HUES6 (cell line): ENCODE measurements around the gene CTSE.
"Not testable (repeated sequence)": the region's sequence is repeated elsewhere in the genome, so short reads cannot be mapped to it uniquely, and the experiment has no call there.

ENCODE experiments used
- H3K27ac ChIP-seq: 2 replicates; pipeline ENCODE4 v1.7.0; 2013; ENCODE audit warnings: low read depth, mild to moderate bottlenecking, low read length, inconsistent platforms
- H3K27me3 ChIP-seq: 2 replicates; pipeline ENCODE4 v1.6.1; 2013; ENCODE audit warnings: low read length; ENCODE audit not compliant: control insufficient read depth, insufficient read depth
- H3K36me3 ChIP-seq: 2 replicates; pipeline ENCODE4 v1.6.1; 2013; ENCODE audit warnings: low read length; ENCODE audit not compliant: control insufficient read depth, insufficient read depth
- H3K4me1 ChIP-seq: 2 replicates; pipeline ENCODE4 v1.6.1; 2013; ENCODE audit warnings: low read length; ENCODE audit not compliant: control insufficient read depth, insufficient read depth
- H3K4me3 ChIP-seq: 2 replicates; pipeline ENCODE4 v1.5.1; 2013; ENCODE audit warnings: low read depth, low read length
- H3K9ac ChIP-seq: one replicate; pipeline ENCODE4 v1.6.1; 2013; ENCODE audit warnings: mild to moderate bottlenecking, low read length
- H3K9me3 ChIP-seq: 2 replicates; pipeline ENCODE4 v1.6.1; 2013; ENCODE audit warnings: low read depth, low read length; ENCODE audit not compliant: control insufficient read depth, insufficient read depth

CTSE gene

GRCh38 chr1:206059355-206059915 is 35.7 kb upstream of the CTSE start:
- Histone ChIP-seq H3K4me1 (peaks cover 2% of the 10 kb centered on the region; the same call in 1 of the 2 replicates), H3K36me3 (no peaks in the 10 kb centered on the region)

GRCh38 chr1:206058927-206059292 is 35.2 kb upstream of the CTSE start:
- Histone ChIP-seq H3K27ac (no peak overlapping the region), H3K27me3 (no peaks in the 10 kb centered on the region), H3K4me3 (no peak overlapping the region), H3K9ac (no peak overlapping the region), H3K36me3 (no peaks in the 10 kb centered on the region), H3K4me1 (peaks cover 2% of the 10 kb centered on the region; the same call in 1 of the 2 replicates), H3K9me3 (peaks cover 15% of the 10 kb centered on the region)

More at GRCh38 chr1:206059355-206059915, 35.7 kb upstream of the CTSE start:
- Histone ChIP-seq H3K4me3 (no peak overlapping the region), H3K27me3 (no peaks in the 10 kb centered on the region), H3K9ac (no peak overlapping the region), H3K27ac (no peak overlapping the region), H3K9me3 (peaks cover 15% of the 10 kb centered on the region)

DNA sequence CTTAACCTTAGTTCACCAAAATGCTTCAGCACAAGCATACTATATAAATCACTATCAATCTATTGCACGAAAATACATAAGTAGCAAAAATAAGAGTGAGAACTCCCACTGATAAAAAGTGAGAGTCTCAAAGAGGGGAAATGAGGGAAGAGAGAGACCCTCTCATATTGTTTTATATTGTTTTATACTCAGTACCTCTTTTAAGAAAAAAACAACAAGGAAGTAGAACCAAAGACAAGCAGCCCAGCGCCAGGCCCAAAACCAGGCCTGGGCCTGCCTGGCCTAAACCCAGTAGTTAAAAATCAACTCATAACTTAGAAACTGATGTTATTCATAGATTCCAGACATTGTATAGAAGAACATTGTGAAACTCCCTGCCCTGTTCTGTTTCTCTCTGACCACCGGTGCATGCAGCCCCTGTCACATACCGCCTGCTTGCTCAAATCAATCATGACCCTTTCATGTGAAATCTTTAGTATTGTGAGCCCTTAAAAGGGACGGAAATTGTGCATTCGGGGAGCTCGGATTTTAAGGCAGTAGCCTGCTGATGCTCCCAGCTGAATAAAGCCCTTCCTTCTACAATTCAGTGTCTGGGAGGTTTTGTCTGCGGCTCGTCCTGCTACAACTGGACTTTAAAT is 34.7 kb upstream of the CTSE start:
- not testable (repeated sequence) for H3K4me3 ChIP-seq, H3K36me3 ChIP-seq, H3K9ac ChIP-seq, H3K27me3 ChIP-seq, H3K4me1 ChIP-seq, H3K27ac ChIP-seq
- H3K9me3 ChIP-seq, result peaks cover 17% of the 10 kb centered on the region

GRCh38 chr1:206055639-206056323 is 32.1 kb upstream of the CTSE start:
- not testable (repeated sequence) for H3K9me3 ChIP-seq, H3K27ac ChIP-seq, H3K4me3 ChIP-seq, H3K4me1 ChIP-seq, H3K27me3 ChIP-seq, H3K9ac ChIP-seq, H3K36me3 ChIP-seq

GRCh38 chr1:206055069-206055625 is 31.5 kb upstream of the CTSE start:
- not testable (repeated sequence) for H3K4me3 ChIP-seq, H3K4me1 ChIP-seq, H3K36me3 ChIP-seq, H3K9ac ChIP-seq, H3K27me3 ChIP-seq, H3K27ac ChIP-seq
- H3K9me3 ChIP-seq, result peaks cover 12% of the 10 kb centered on the region

- not testable (repeated sequence) for H3K36me3 ChIP-seq, H3K9ac ChIP-seq, H3K27ac ChIP-seq, H3K4me1 ChIP-seq, H3K27me3 ChIP-seq, H3K4me3 ChIP-seq
- peaks cover 12% of the 10 kb centered on the region for H3K9me3 ChIP-seq
These were observed 29.9 kb upstream of the CTSE start for GRCh38 chr1:206053616-206054015.

- H3K4me3 ChIP-seq, H3K36me3 ChIP-seq, H3K27ac ChIP-seq, H3K27me3 ChIP-seq, H3K4me1 ChIP-seq, H3K9ac ChIP-seq: not testable (repeated sequence)
- peaks cover 12% of the 10 kb centered on the region for H3K9me3 ChIP-seq
These were observed 29.4 kb upstream of the CTSE start, which contains the start of gene RHEX for GRCh38 chr1:206052919-206053610. TSS of gene RHEX (plus strand) at chr1:206053173. CDS start at chr1:206097829, 44,656 bp downstream.

- H3K36me3 ChIP-seq, H3K4me3 ChIP-seq: not testable (repeated sequence)
These were observed 28.7 kb upstream of the CTSE start for GRCh38 chr1:206052231-206052865.

GRCh38 chr1:206050655-206051235 is 27.1 kb upstream of the CTSE start:
- Histone ChIP-seq H3K4me3 (no peak overlapping the region), H3K27me3 (no peaks in the 10 kb centered on the region), H3K27ac (no peak overlapping the region), H3K36me3 (no peaks in the 10 kb centered on the region), H3K9me3 (peaks cover 12% of the 10 kb centered on the region), H3K4me1 (peaks cover 5% of the 10 kb centered on the region), H3K9ac (no peak overlapping the region)

More at GRCh38 chr1:206052231-206052865, 28.7 kb upstream of the CTSE start:
- not testable (repeated sequence) for H3K27ac ChIP-seq, H3K27me3 ChIP-seq, H3K4me1 ChIP-seq, H3K9ac ChIP-seq
- H3K9me3 ChIP-seq, result peaks cover 12% of the 10 kb centered on the region

GRCh38 chr1:206049919-206050600 is 26.4 kb upstream of the CTSE start:
- peaks cover 5% of the 10 kb centered on the region for H3K4me1 ChIP-seq
- H3K27ac ChIP-seq, result no peak overlapping the region
- H3K9me3 ChIP-seq, result peaks cover 12% of the 10 kb centered on the region
- H3K36me3 ChIP-seq, result no peaks in the 10 kb centered on the region
- no peak overlapping the region for H3K4me3 ChIP-seq
- H3K27me3 ChIP-seq, result no peaks in the 10 kb centered on the region
- no peak overlapping the region for H3K9ac ChIP-seq
